KG1 (cell line): ENCODE measurements around the gene STH.

ENCODE experiments used
- DNase-seq: peaks from one replicate; lab custom pipeline; 2025; lab: John Stamatoyannopoulos, UW

Gene STH

DNA sequence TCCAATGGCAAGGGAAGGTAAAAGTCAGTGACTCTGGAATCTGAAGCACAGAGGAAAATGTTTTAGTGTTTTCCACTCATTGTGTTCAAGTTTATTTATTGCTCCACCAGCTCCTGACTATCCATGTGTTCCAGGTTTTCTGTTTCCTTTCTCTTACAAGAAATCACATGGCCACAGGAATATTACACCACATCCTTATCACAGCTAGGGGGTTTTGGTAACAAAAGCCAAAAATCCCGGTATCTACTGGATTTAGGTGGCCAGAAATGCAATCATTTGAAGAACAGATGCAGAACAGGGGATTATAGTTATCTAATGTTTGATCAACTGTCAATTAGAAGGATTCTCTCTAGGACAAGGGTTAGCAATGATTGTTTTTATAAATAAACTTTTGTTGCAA is 47.9 kb downstream of the STH start:
- DNase-seq: no peak

DNA sequence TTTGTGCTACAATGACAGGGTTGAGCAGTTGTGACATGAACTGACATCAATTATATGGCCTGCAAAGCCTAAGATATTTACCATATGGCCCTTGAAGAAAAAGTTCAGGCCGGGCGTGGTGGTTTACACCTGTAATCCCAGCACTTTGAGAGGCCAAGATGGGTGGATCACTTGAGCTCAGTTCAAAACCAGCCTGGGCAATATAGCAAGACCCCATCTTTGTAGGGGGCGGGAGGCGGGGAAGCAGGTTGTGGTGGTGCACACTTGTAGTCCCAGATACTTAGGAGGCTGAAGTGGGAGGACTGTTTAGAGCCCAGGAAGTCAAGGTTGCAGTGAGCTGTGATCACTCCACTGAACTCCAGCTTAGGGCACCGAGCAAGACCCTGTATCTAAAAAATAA is 48.3 kb downstream of the STH start:
- DNase-seq: no peak

DNA sequence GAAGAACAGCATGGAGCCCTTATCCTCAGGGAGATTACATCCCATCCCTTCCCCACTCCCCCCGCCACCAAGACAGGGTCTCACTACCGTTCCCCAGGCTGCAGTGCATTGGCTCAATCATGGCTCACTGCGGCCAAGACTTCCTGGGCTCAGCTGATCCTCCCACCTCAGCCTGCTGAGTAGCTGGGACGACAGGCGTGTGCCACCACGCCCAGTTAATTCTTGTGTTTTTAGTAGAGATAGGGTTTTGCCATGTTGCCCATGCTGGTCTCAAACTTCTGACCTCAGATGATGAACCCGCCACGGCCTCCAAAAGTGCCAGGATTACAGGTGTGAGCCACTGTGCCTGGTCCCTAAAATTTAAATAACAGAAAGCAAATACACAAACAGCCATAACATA is 48.8 kb downstream of the STH start:
- no peak for DNase-seq
